Measurements from ENCODE around the gene COX8A. TPM values are rescaled to one million over a fixed set of nuclear protein-coding genes. Genes with fewer than 3 reads are reported as not detected.

COX8A gene
- total and polyA plus RNA-seq, 10 of the 15 experiments (the other 5 are each of a cell fraction or from before 2014, with no cell fraction given): 243 to 1,476 (median 522) TPM

- Histone ChIP-seq H3K9me3 (replicated peaks; ENCODE audit: control insufficient read depth, insufficient read depth, low read length) (no peaks in the 10 kb centered on the region), H3K79me2 (ENCODE audit: control insufficient read depth, insufficient read depth, low read length) (peaks cover 36% of the 10 kb centered on the region), H3K27me3 (replicated peaks in 1 of 2; ENCODE audit: control insufficient read depth in 2 of 2, insufficient read depth in 2 of 2, low read length in 1 of 2) (no peaks in the 10 kb centered on the region), H3K36me3 (ENCODE audit: control insufficient read depth in 2 of 2, insufficient read depth in 2 of 2, low read length in 1 of 2) (peaks cover 9 to 17% of the 10 kb centered on the region in 2 experiments; a peak in 3 of 4 replicates), H3K27ac (ENCODE audit: control insufficient read depth, insufficient read depth) (peak overlapping the region; percentile 68), H3K4me1 (ENCODE audit: control insufficient read depth, insufficient read depth, low read length) (peaks cover 18% of the 10 kb centered on the region), H3K4me2 (ENCODE audit: control insufficient read depth, insufficient read depth) (peak overlapping the region; percentile 93), H4K20me1 (ENCODE audit: control insufficient read depth, insufficient read depth) (peaks cover 5% of the 10 kb centered on the region; the same call in 1 of the 2 replicates), H3K4me3 (peak overlapping the region; percentile 88), H3K9ac (ENCODE audit: control insufficient read depth, insufficient read depth, low read length) (peak overlapping the region; percentile 80), H2AFZ (ENCODE audit: control insufficient read depth, low read depth, low read length) (no peak overlapping the region; the same call in 1 of the 2 replicates)
- CTCF ChIA-PET: interaction anchor here (0.8 kb wide), 1 partner anchor 220 kb away, joined by 3 read pairs; no protein-coding TSS in a partner anchor
- ATAC-seq (no peak), FAIRE-seq (no peak), DNase-seq (ENCODE audit: low read depth, low spot score) (no peak)
- intact Hi-C loops (cut with micrococcal nuclease; ENCODE audit: unreplicated experiment): no loop called here
- 46% methylated on average over 25 of the region's 25 CpGs for WGBS (ENCODE audit: insufficient coverage, insufficient replicate concordance, low lambda C conversion rate, missing lambda C conversion rate)
- TSS peak; percentile 83 for BruUV-seq (replicated peaks)
- in situ Hi-C loops (cut with MboI): no loop called here
- TF ChIP-seq MLLT1 (IDR thresholded peaks at IDR 0.05) (peak; percentile 54), NR2F1 (conservative IDR thresholded peaks at IDR 0.05) (0 out of 2 replicates have a peak, but pooled peaks have one; percentile 1), HSF1 (IDR thresholded peaks at IDR 0.05; ENCODE audit: low read depth, low read length) (no peak)
- POLR2A ChIA-PET: no interaction called here
- SMC1A ChIA-PET (ENCODE audit: uncharacterized antibody, unreplicated experiment): no interaction called here
- RAD21 ChIA-PET (ENCODE audit: unreplicated experiment): no interaction called here
Observed at GRCh38 chr11:63986932-63987513, 12.6 kb downstream of the COX8A start.
